Ovary (tissue), 9 donors: ENCODE data around the gene UBE3C. TPM values are rescaled to one million over a fixed set of nuclear protein-coding genes. Genes with fewer than 3 reads are reported as not detected.

Experiments
- DNase-seq, 5 donors: peaks; one replicate each; pipeline ENCODE4 v3.0.0-alpha.2; 2019 to 2020
- H3K27ac ChIP-seq, 2 donors: fragments of 200-600 bp; one replicate each; pipeline versions ENCODE4 v1.5.1 to v1.8.0; 2019 to 2022
- H3K27me3 ChIP-seq: fragments of 200-600 bp; one replicate; pipeline ENCODE4 v1.8.0; 2022
- H3K36me3 ChIP-seq: fragments of 200-600 bp; sonication (generic); one replicate; pipeline ENCODE4 v1.5.1; 2019
- H3K4me1 ChIP-seq: one replicate; pipeline ENCODE4 v1.8.1; 2013; ENCODE audit warnings: mild to moderate bottlenecking, moderate library complexity; ENCODE audit not compliant: insufficient read depth
- H3K4me3 ChIP-seq: fragments of 200-600 bp; sonication (generic); one replicate; pipeline ENCODE4 v1.5.1; 2017
- H3K9me3 ChIP-seq, 2 donors: fragments of 200-600 bp in 1 of 2; sonication (generic) in 1 of 2; one replicate each; pipeline versions ENCODE4 v1.5.1 to v1.8.1; 2013 to 2019; ENCODE audit warnings: mild to moderate bottlenecking in 1 of 2, moderate library complexity in 1 of 2
- CTCF ChIP-seq, 3 donors: fragments of 450-650 bp in 2 of 3; fragments of 200-600 bp in 1 of 3; IDR thresholded peaks; one replicate each; pipeline versions ENCODE4 v1.5.1 to v1.8.0; 2016 to 2022; ENCODE audit warnings: antibody characterized with exemption in 3 of 3, mild to moderate bottlenecking in 1 of 3
- EP300 ChIP-seq: sonication (generic); formaldehyde crosslinking; IDR thresholded peaks from one replicate; pipeline ENCODE4 v1.6.1; 2017; ENCODE audit warnings: antibody characterized with exemption
- POLR2A ChIP-seq: fragments of 450-650 bp; IDR thresholded peaks from one replicate; pipeline ENCODE4 v1.6.1; 2017; ENCODE audit warnings: antibody characterized with exemption, mild to moderate bottlenecking, moderate library complexity
- WGBS, 3 donors: extraction: QIAGEN DNeasy Blood & Tissue Kit in 1 of 3; methylation state at CpG; one replicate each; pipeline versions ENCODE4 v1.1.5 to v1.1.7; 2013 to 2017; 5-methylcytosine and 5-hydroxymethylcytosine counted together
- intact Hi-C, 4 donors: fragments of 100-400 bp; cut with DNase I; formaldehyde crosslinking; loops; one replicate each; pipeline versions ENCODE4 v1.11.0 to v1.15.1; 2022 to 2023
- polyA plus RNA-seq, 2 donors: library from polyadenylated mRNA; stranded (reverse); fragments of 200-250 nt in 1 of 2; fragments of 350-450 nt in 1 of 2; fragmentation: Illumina TruSeq in 1 of 2; extraction: RNeasy Lipid Tissue Mini Kit (QIAGEN cat#74804) in 1 of 2; gene quantifications; one replicate each; pipeline ENCODE4 v1.2.3, GENCODE V29; 2013 to 2014
- total RNA-seq, 7 donors: library from RNA; depleted of rRNA in 2 of 7; stranded (reverse); fragments of >200 nt in 2 of 7; fragmentation: NEBNext Ultra II Directional in 3 of 7; extraction: Animal tissue kit (Norgen Biotek cat#: 25700) in 3 of 7; gene quantifications; one replicate each; pipeline versions ENCODE4 v1.1.0 to v1.2.4, GENCODE V29; 2016 to 2023
- donor health status: DM: no; HTN: no; CAD: no; lungs with moderate emphysema.
- donor health status: DM: no; HTN: no; CAD: no.
- donor health status: Bipolar disorder and iron deficiency.
- donor health status: DM: yes; HTN: yes; CAD: no.
- donor health status: DM: no; HTN: no; CAD: no.
- donor health status: DM: yes; HTN: yes; CAD: no.

The UBE3C gene
- total and polyA plus RNA-seq, 9 donors: 21.5 to 62.7 (median 45.4) TPM

- peaks cover 2% of the 10 kb centered on the region for H3K4me1 ChIP-seq
- H3K27ac ChIP-seq: no peak overlapping the region
- no peaks in the 10 kb centered on the region for H3K36me3 ChIP-seq
- 82 to 87% (median 83%) methylated on average over 13 of the region's 13 CpGs for WGBS, 3 donors
- TF ChIP-seq EP300 (no peak), POLR2A (no peak), CTCF (IDR thresholded peaks at IDR 0.05) (no peak)
- H3K4me3 ChIP-seq: no peak overlapping the region
- DNase-seq: no peak
- intact Hi-C loops: no loop called here
- H3K27me3 ChIP-seq: no peaks in the 10 kb centered on the region
- H3K9me3 ChIP-seq: no peaks in the 10 kb centered on the region
Measured at GRCh38 chr7:157267516-157267915, 128.8 kb downstream of the UBE3C start.

GRCh38 chr7:157267956-157268355 is 129.2 kb downstream of the UBE3C start:
- TF ChIP-seq POLR2A (no peak), CTCF (IDR thresholded peaks at IDR 0.05) (no peak), EP300 (no peak)
- intact Hi-C loops: no loop called here
- H3K9me3 ChIP-seq: no peaks in the 10 kb centered on the region
- H3K36me3 ChIP-seq: no peaks in the 10 kb centered on the region
- no peak overlapping the region for H3K27ac ChIP-seq
- 83 to 87% (median 85%) methylated on average over 5 of the region's 5 CpGs for WGBS, 3 donors
- DNase-seq: no peak
- H3K4me3 ChIP-seq: no peak overlapping the region
- peaks cover 2% of the 10 kb centered on the region for H3K4me1 ChIP-seq
- no peaks in the 10 kb centered on the region for H3K27me3 ChIP-seq

DNA sequence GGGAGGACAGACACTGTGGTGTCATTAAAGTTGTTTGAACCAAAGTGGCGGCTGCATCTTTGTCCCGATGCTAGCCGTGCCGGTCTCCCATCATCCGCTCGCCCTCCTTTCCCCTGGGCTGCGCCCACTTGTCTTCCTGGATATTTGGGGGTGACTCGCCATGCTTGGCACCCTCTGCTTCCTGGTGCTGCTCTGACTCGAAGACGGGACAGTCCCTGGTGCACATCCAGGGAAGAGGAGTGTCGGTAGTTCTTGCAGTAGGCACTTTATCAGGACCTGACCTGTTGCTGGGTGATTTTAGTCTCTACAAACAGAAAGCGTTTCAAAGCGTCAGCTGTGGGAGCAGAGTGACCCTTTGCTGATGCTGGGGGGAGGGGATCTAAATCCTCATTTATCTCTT is 129.8 kb downstream of the UBE3C start:
- no peaks in the 10 kb centered on the region for H3K9me3 ChIP-seq
- H3K27ac ChIP-seq: no peak overlapping the region
- TF ChIP-seq EP300 (no peak), CTCF (IDR thresholded peaks at IDR 0.05) (no peak), POLR2A (no peak)
- DNase-seq: peak in 1 of 5 donors; percentile 25
- peaks cover 4% of the 10 kb centered on the region for H3K4me1 ChIP-seq
- no peak overlapping the region for H3K4me3 ChIP-seq
- intact Hi-C loops: no loop called here
- 75 to 80% (median 77%) methylated on average over 13 of the region's 13 CpGs for WGBS, 3 donors
- no peaks in the 10 kb centered on the region for H3K27me3 ChIP-seq
- H3K36me3 ChIP-seq: no peaks in the 10 kb centered on the region

GRCh38 chr7:157269341-157270059 is 130.8 kb downstream of the UBE3C start:
- peak in 1 of 5 donors; percentile 21 for DNase-seq
- no peak for TF ChIP-seq POLR2A
- no peak for TF ChIP-seq EP300
- no peak for TF ChIP-seq CTCF (IDR thresholded peaks at IDR 0.05)
- no peaks in the 10 kb centered on the region for H3K36me3 ChIP-seq

More at GRCh38 chr7:157269341-157270059, 130.8 kb downstream of the UBE3C start:
- no peak overlapping the region for H3K4me3 ChIP-seq
- H3K27me3 ChIP-seq: no peaks in the 10 kb centered on the region
- intact Hi-C loops: loop anchor here in 2 of 4 donors (5.0 to 10.0 kb wide), 2 partner anchors 295 to 297 kb away; no protein-coding TSS in a partner anchor
- H3K4me1 ChIP-seq: peaks cover 6% of the 10 kb centered on the region
- 79 to 85% (median 82%) methylated on average over 16 of the region's 16 CpGs for WGBS, 3 donors
- no peaks in the 10 kb centered on the region for H3K9me3 ChIP-seq
- no peak overlapping the region for H3K27ac ChIP-seq
